Large intestine (tissue), 3 donors: ENCODE measurements around the gene COG4. TPM values are rescaled to one million over a fixed set of nuclear protein-coding genes. Genes with fewer than 3 reads are reported as not detected.
A peak's percentile ranks its signal among the peaks of the same experiment; 100 is the strongest.

Source experiments
- DNase-seq, 2 donors: peaks; one replicate each; pipeline versions ENCODE4 v3.0.0 to v3.0.0-alpha.2; 2013
- H3K27ac ChIP-seq: one replicate; pipeline ENCODE4 v1.5.1; 2013; ENCODE audit warnings: low read length
- H3K27me3 ChIP-seq: 2 replicates; pipeline ENCODE4 v1.6.1; 2013; ENCODE audit warnings: low read length; ENCODE audit not compliant: control insufficient read depth, insufficient read depth
- H3K36me3 ChIP-seq: 2 replicates; pipeline ENCODE4 v1.6.1; 2013; ENCODE audit warnings: low read length; ENCODE audit not compliant: control insufficient read depth, insufficient read depth
- H3K4me1 ChIP-seq: one replicate; pipeline ENCODE4 v1.6.1; 2013; ENCODE audit warnings: low read length; ENCODE audit not compliant: control insufficient read depth, insufficient read depth
- H3K4me3 ChIP-seq: one replicate; pipeline ENCODE4 v1.5.1; 2013; ENCODE audit warnings: low read length
- H3K9me3 ChIP-seq: one replicate; pipeline ENCODE4 v1.6.1; 2013; ENCODE audit warnings: mild to moderate bottlenecking, low read depth, low read length, moderate library complexity; ENCODE audit not compliant: control insufficient read depth
- WGBS: methylation state at CpG from one replicate; pipeline ENCODE4 v1.1.5; 2013; ENCODE audit warnings: low lambda C conversion rate; ENCODE audit not compliant: insufficient coverage; 5-methylcytosine and 5-hydroxymethylcytosine counted together
- polyA plus RNA-seq: library from polyadenylated mRNA; unstranded; fragments of 120-200 nt; gene quantifications from one replicate; pipeline ENCODE4 v1.2.1, GENCODE V29; 2013

Gene COG4
- polyA plus RNA-seq, 1 donor = 59.6 TPM

GRCh38 chr16:70510216-70510615 lies 13.1 kb downstream of the COG4 start:
- no CpG with 5 or more reads among the region's 3 CpGs for WGBS
- no peaks in the 10 kb centered on the region for H3K9me3 ChIP-seq
- peaks cover 76% of the 10 kb centered on the region for H3K36me3 ChIP-seq

GRCh38 chr16:70508752-70509151 lies 14.6 kb downstream of the COG4 start:
- WGBS = 89% methylated on average over 3 of the region's 5 CpGs
- Histone ChIP-seq H3K27ac (no peak overlapping the region), H3K36me3 (peaks cover 67% of the 10 kb centered on the region)

More at GRCh38 chr16:70510216-70510615, 13.1 kb downstream of the COG4 start:
- Histone ChIP-seq H3K27me3 (no peaks in the 10 kb centered on the region), H3K4me3 (no peak overlapping the region), H3K27ac (no peak overlapping the region), H3K4me1 (no peaks in the 10 kb centered on the region)
- DNase-seq = no peak

GRCh38 chr16:70496513-70496912 lies 26.8 kb downstream of the COG4 start:
- 100% methylated on average over 1 of the region's 6 CpGs for WGBS
- Histone ChIP-seq H3K36me3 (peaks cover 74% of the 10 kb centered on the region), H3K27ac (no peak overlapping the region), H3K27me3 (no peaks in the 10 kb centered on the region), H3K4me1 (no peaks in the 10 kb centered on the region), H3K9me3 (no peaks in the 10 kb centered on the region), H3K4me3 (no peak overlapping the region)
- no peak for DNase-seq

More at GRCh38 chr16:70508752-70509151, 14.6 kb downstream of the COG4 start:
- DNase-seq = no peak
- H3K4me3 ChIP-seq = no peak overlapping the region
- no peaks in the 10 kb centered on the region for H3K27me3 ChIP-seq
- H3K4me1 ChIP-seq = no peaks in the 10 kb centered on the region
- no peaks in the 10 kb centered on the region for H3K9me3 ChIP-seq

GRCh38 chr16:70495425-70496182 lies 27.8 kb downstream of the COG4 start:
- no peaks in the 10 kb centered on the region for H3K4me1 ChIP-seq
- H3K27ac ChIP-seq = no peak overlapping the region
- no peaks in the 10 kb centered on the region for H3K27me3 ChIP-seq
- peaks cover 74% of the 10 kb centered on the region for H3K36me3 ChIP-seq
- no peak overlapping the region for H3K4me3 ChIP-seq
- no CpG with 5 or more reads among the region's 9 CpGs for WGBS
- peak in 1 of 2 donors; percentile 43 for DNase-seq
- no peaks in the 10 kb centered on the region for H3K9me3 ChIP-seq

GRCh38 chr16:70494777-70495176 lies 28.6 kb downstream of the COG4 start:
- Histone ChIP-seq H3K4me1 (no peaks in the 10 kb centered on the region), H3K27me3 (no peaks in the 10 kb centered on the region), H3K9me3 (no peaks in the 10 kb centered on the region), H3K4me3 (no peak overlapping the region), H3K27ac (no peak overlapping the region), H3K36me3 (peaks cover 76% of the 10 kb centered on the region)
- no peak for DNase-seq
- no CpG with 5 or more reads among the region's 2 CpGs for WGBS

GRCh38 chr16:70494202-70494770 lies 29.1 kb downstream of the COG4 start:
- no peaks in the 10 kb centered on the region for H3K9me3 ChIP-seq
- H3K27ac ChIP-seq = no peak overlapping the region
- DNase-seq = no peak
- no peaks in the 10 kb centered on the region for H3K27me3 ChIP-seq
- peaks cover 77% of the 10 kb centered on the region for H3K36me3 ChIP-seq
- H3K4me3 ChIP-seq = no peak overlapping the region
- no peaks in the 10 kb centered on the region for H3K4me1 ChIP-seq
- WGBS = no CpG with 5 or more reads among the region's 5 CpGs

GRCh38 chr16:70493802-70494201 lies 29.6 kb downstream of the COG4 start:
- H3K27me3 ChIP-seq = no peaks in the 10 kb centered on the region
- no peaks in the 10 kb centered on the region for H3K9me3 ChIP-seq
- no peak for DNase-seq
- no peak overlapping the region for H3K27ac ChIP-seq
- H3K4me3 ChIP-seq = no peak overlapping the region
- peaks cover 76% of the 10 kb centered on the region for H3K36me3 ChIP-seq
- no CpG with 5 or more reads among the region's 3 CpGs for WGBS
- H3K4me1 ChIP-seq = no peaks in the 10 kb centered on the region

- H3K36me3 ChIP-seq = peaks cover 69% of the 10 kb centered on the region
- WGBS = no CpG with 5 or more reads among the region's 6 CpGs
- no peak overlapping the region for H3K4me3 ChIP-seq
- H3K9me3 ChIP-seq = no peaks in the 10 kb centered on the region
- no peak overlapping the region for H3K27ac ChIP-seq
- no peak for DNase-seq
- H3K27me3 ChIP-seq = no peaks in the 10 kb centered on the region
- no peaks in the 10 kb centered on the region for H3K4me1 ChIP-seq
These were observed 33.1 kb downstream of the COG4 start for GRCh38 chr16:70490261-70490660.

GRCh38 chr16:70484867-70485266 lies 38.5 kb downstream of the COG4 start:
- H3K4me1 ChIP-seq = no peaks in the 10 kb centered on the region
- DNase-seq = no peak
- no peaks in the 10 kb centered on the region for H3K27me3 ChIP-seq
- H3K9me3 ChIP-seq = no peaks in the 10 kb centered on the region
- no peak overlapping the region for H3K4me3 ChIP-seq
- no CpG with 5 or more reads among the region's 2 CpGs for WGBS
- peaks cover 76% of the 10 kb centered on the region for H3K36me3 ChIP-seq
- no peak overlapping the region for H3K27ac ChIP-seq

GRCh38 chr16:70483426-70483825 lies 39.9 kb downstream of the COG4 start:
- no peak for DNase-seq
- no peak overlapping the region for H3K4me3 ChIP-seq

GRCh38 chr16:70482624-70483023 lies 40.7 kb downstream of the COG4 start:
- Histone ChIP-seq H3K36me3 (peaks cover 85% of the 10 kb centered on the region), H3K27ac (no peak overlapping the region), H3K4me3 (no peak overlapping the region), H3K4me1 (no peaks in the 10 kb centered on the region), H3K27me3 (no peaks in the 10 kb centered on the region), H3K9me3 (no peaks in the 10 kb centered on the region)
- 70% methylated on average over 1 of the region's 5 CpGs for WGBS
- DNase-seq = no peak

More at GRCh38 chr16:70483426-70483825, 39.9 kb downstream of the COG4 start:
- no peak overlapping the region for H3K27ac ChIP-seq
- no peaks in the 10 kb centered on the region for H3K27me3 ChIP-seq
- peaks cover 80% of the 10 kb centered on the region for H3K36me3 ChIP-seq
- H3K9me3 ChIP-seq = no peaks in the 10 kb centered on the region
- H3K4me1 ChIP-seq = no peaks in the 10 kb centered on the region
- WGBS = no CpG with 5 or more reads among the region's 5 CpGs
